GM12874 (cell line): ENCODE measurements around the gene ECHDC1.

ENCODE experiments used
- TF ChIP-seq, protein P1 (sequence below): IDR thresholded peaks from 2 replicates; pipeline ENCODE4 v1.5.1; 2011; ENCODE audit warnings: low read depth, mild to moderate bottlenecking, control low read depth, low read length, moderate library complexity; ENCODE audit not compliant: insufficient read depth

Gene ECHDC1

DNA sequence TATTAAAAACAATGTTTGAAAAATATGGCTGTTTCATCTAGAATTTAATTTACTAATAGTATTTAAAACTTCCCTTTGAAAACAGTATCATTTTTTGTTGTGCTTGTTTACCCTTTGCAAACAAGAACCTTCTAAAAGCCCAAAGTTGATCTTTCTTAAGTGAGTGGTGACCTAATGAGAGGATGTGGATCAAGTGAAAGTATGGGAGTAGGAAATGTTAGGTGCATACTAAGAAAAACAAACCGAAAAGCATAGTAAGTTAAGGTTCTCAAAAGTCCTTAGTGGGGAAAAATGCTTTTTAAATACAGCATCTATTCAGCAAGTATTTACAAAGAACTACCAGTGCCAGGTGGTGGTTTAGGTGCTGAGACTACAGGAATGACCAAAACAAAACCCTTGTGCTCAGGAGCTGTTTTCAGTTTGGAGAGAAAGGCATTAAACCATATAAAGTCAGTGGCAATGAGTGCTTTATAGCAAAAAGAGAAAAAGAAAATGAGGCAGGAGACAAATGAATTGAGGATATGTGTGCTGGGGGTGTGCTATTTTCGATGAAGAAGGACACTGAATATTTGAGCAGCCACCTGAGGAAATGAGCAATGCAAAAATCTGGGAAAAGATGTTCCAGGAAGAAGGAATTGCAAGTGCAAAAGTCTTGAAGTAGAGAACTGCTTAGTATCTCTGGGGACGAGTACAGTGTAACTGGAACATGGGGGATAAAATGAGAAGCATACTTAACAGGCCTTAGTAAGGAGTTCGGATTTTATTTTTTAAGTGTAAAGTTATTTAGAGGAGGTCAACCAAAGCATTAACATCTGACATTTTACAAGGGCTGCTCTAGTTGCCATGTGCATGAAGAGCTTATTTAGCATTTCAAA, 52.8 kb downstream of the ECHDC1 start:
- TF ChIP-seq, protein P1, sequence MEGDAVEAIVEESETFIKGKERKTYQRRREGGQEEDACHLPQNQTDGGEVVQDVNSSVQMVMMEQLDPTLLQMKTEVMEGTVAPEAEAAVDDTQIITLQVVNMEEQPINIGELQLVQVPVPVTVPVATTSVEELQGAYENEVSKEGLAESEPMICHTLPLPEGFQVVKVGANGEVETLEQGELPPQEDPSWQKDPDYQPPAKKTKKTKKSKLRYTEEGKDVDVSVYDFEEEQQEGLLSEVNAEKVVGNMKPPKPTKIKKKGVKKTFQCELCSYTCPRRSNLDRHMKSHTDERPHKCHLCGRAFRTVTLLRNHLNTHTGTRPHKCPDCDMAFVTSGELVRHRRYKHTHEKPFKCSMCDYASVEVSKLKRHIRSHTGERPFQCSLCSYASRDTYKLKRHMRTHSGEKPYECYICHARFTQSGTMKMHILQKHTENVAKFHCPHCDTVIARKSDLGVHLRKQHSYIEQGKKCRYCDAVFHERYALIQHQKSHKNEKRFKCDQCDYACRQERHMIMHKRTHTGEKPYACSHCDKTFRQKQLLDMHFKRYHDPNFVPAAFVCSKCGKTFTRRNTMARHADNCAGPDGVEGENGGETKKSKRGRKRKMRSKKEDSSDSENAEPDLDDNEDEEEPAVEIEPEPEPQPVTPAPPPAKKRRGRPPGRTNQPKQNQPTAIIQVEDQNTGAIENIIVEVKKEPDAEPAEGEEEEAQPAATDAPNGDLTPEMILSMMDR: no peak

DNA sequence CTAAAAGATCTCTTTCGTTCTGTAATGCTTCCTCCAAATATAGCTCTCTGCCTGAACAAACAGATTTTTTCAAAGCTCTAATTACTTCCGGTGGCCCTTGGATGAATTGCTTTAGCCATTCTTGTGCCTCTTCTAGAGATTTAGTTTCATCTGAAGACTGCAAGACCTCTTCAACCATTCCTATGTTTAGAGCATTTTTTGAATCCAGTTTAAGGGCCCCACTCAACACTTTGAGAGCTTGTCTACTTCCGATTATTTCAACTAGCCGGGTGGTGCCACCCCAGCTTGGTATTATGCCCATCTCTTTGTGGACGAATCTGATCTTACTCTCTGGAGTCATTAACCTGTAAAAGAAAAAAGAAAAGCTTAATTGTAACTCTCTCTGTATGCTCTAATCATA, 53.5 kb downstream of the ECHDC1 start:
- TF ChIP-seq, protein P1: no peak

DNA sequence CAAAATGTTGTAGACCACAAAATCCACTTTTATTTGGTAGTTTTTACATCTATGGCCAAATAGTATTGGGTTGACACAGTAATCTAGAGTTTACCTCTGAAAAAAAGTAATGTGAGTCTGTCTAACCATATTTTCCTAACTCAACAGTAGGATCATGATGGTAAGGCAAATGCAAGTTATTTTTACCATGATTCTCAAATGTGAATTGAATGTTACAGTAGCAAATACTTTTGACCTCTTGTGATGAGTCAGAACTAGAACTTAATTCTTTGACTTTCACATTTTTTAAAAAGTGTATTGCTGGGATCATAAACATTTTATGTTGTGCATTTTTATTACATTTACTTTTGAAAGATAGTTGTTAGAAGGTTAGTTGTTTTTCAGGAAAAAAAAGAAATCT, 54.7 kb downstream of the ECHDC1 start:
- TF ChIP-seq, protein P1: no peak

DNA sequence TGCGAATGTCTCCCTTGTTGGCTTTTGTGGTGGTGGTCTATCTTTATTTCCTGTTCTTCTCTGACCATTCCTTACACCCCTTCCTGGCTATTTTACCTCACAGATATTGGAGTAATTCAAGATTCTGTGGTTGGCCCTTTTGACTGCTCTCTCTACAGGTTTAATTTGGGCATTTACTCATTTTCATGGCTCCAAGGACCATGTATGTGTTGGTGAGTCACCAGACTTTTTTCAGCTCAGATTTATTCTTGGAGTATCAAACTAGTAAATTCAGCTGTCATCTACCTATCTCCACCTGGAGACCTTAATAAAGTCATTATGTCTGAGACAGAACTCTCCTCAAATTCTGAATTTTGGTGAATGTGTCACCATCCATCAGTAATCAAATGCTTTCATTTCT, 61.2 kb downstream of the ECHDC1 start:
- TF ChIP-seq, protein P1: no peak

DNA sequence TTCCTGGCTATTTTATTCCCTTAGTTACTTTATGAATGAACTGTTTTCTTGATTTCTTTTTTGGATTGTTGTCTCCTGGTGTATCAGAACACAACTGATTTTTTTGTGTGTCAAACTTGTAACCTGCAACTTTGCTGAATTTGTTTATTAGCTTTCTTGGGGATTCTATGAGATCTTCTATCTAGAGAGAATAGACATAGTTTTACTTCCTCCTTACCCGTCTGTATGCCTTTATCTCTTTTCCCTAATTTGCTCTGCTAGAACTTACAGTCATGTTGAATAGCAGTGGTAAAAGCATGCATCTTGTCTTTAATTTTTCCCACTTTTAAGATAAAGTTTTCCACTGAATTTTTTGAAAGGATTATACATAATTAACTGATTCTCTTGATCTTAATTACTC, 63.6 kb downstream of the ECHDC1 start:
- TF ChIP-seq, protein P1: no peak

DNA sequence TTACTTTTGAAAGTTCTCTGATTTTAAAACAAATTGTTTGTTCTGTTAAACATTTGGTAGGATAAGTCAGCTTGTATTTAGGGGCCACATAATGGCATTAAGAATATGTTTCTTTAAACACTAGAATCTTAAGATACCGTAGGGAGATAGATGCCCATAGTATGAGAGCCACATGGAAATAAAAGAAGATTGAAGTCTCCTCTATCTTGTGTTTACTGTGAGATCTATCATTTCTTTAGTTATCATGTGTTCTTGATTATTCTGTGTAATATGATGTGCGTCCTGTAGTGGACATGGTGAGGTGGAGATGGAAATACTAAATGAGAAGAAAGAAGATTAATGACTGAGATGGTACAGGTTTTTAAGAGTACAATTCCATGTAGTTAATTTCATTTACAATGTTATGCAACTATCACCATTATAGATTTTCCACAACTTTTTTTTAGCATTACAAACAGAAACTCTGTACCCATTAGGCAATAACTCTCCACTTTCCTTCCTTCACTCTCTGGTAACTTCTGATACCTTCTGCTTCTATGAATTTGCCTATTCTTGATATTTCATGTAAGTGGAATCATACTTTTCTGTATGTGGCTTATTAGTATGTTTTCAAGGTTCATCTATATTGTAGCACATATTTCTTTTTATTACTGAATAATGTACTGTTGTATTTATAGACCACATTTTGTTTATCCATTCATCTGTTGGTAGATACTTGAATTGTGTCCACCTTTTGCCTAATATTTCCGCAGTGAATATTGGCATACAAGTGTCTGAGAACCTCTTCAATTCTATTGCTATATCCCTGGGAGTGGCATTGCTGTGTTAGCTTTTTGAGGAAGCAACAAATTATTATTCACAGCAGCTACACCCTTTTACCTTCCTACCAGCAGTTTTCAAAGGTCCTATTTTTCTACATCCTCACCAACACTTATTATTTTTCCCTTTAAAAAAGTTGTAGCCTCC, 65.2 kb downstream of the ECHDC1 start:
- TF ChIP-seq, protein P1: no peak

DNA sequence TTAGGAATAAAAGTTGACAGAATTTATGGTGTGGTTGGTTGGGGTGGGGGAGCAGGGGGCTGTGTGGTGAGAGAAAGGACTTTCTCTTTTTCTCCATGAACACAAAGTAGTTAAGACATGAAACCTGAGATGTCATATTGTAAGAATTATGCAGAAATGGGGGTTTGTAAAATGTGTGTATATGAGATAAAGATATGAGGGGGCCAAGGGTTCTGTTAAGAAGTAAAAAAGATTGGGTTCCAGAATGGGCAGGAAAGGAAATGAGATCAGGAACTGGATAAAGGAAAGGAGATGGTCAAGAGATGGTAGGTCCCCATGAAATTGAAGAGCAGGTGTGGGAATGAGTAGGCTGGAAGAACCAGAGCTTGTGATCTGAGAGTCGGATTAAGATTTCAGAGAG, 67.1 kb downstream of the ECHDC1 start:
- TF ChIP-seq, protein P1: no peak
